Measurements from ENCODE around the gene ACVRL1. TPM values are rescaled to one million over a fixed set of nuclear protein-coding genes. Genes with fewer than 3 reads are reported as not detected.
"Not testable (repeated sequence)": the region's sequence is repeated elsewhere in the genome, so short reads cannot be mapped to it uniquely, and the experiment has no call there.

Gene ACVRL1
- total RNA-seq, 1 donor, result under 0.01 TPM

GRCh38 chr12:51873251-51873994, 33.9 kb upstream of the ACVRL1 start:
- no peak for DNase-seq (ENCODE audit: low read depth in 2 of 3, low spot score in 2 of 3)

GRCh38 chr12:51874000-51874399, 33.3 kb upstream of the ACVRL1 start:
- DNase-seq (ENCODE audit: low read depth in 2 of 3, low spot score in 2 of 3), result peak in 1 of 3 donors; percentile 63

- DNase-seq (ENCODE audit: low read depth in 2 of 3, low spot score in 2 of 3), result no peak
Measured at GRCh38 chr12:51874486-51874885, 32.8 kb upstream of the ACVRL1 start.

GRCh38 chr12:51879102-51879501, 28.2 kb upstream of the ACVRL1 start:
- no peak for DNase-seq (ENCODE audit: low read depth in 2 of 3, low spot score in 2 of 3)

GRCh38 chr12:51883295-51883694, 24.0 kb upstream of the ACVRL1 start:
- no peak for DNase-seq (ENCODE audit: low read depth in 2 of 3, low spot score in 2 of 3)

- no peak for DNase-seq (ENCODE audit: low read depth in 2 of 3, low spot score in 2 of 3)
Measured at GRCh38 chr12:51883998-51884675, 23.2 kb upstream of the ACVRL1 start.

GRCh38 chr12:51884676-51885229, 22.6 kb upstream of the ACVRL1 start:
- peak in 1 of 3 donors; percentile 59 for DNase-seq (ENCODE audit: low read depth in 2 of 3, low spot score in 2 of 3)

DNA sequence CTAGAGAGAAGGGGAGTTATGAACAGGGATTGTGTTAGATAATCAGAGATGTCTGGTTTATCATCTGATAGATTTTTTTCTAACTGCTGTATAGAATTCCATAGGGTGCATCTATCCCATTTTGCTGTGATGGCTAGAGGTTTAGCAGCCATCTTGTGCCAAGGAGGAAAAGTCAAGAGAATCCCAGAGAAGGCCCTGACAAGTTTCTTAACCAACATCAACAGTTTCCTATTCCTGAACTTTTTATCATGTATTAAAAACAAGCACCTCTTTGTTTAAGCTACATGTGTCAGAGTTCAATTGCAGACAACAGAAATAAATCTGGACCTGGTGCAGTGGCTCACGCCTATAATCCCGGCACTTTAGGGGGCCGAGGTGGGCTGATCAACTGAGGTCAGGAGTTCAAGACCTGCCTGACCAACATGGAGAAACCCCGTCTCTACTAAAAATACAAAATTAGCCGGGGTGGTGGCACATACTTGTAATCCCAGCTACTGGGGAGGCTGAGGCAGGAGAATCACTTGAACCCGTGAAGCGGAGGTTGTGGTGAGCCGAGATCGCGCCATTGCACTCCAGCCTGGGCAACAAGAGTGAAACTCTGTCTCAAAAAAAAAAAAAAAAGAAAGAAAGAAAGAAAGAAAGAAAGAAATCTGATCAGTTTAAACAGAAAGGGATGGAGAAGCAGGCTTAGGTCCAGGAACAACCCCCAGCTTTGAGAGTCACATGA, 21.8 kb upstream of the ACVRL1 start:
- DNase-seq (ENCODE audit: low read depth in 2 of 3, low spot score in 2 of 3), result not testable (repeated sequence)

GRCh38 chr12:51886021-51886710, 21.1 kb upstream of the ACVRL1 start:
- peak; percentile 17 to 84 (median 82) for DNase-seq (ENCODE audit: low read depth in 2 of 3, low spot score in 2 of 3)

GRCh38 chr12:51887476-51888315, 19.6 kb upstream of the ACVRL1 start, which contains the start of gene ANKRD33:
Gene ANKRD33, plus strand, starts transcription at chr12:51888103. Its CDS starts 84 bp downstream, at chr12:51888187.
- peak in 1 of 3 donors; percentile 44 for DNase-seq (ENCODE audit: low read depth in 2 of 3, low spot score in 2 of 3)

DNA sequence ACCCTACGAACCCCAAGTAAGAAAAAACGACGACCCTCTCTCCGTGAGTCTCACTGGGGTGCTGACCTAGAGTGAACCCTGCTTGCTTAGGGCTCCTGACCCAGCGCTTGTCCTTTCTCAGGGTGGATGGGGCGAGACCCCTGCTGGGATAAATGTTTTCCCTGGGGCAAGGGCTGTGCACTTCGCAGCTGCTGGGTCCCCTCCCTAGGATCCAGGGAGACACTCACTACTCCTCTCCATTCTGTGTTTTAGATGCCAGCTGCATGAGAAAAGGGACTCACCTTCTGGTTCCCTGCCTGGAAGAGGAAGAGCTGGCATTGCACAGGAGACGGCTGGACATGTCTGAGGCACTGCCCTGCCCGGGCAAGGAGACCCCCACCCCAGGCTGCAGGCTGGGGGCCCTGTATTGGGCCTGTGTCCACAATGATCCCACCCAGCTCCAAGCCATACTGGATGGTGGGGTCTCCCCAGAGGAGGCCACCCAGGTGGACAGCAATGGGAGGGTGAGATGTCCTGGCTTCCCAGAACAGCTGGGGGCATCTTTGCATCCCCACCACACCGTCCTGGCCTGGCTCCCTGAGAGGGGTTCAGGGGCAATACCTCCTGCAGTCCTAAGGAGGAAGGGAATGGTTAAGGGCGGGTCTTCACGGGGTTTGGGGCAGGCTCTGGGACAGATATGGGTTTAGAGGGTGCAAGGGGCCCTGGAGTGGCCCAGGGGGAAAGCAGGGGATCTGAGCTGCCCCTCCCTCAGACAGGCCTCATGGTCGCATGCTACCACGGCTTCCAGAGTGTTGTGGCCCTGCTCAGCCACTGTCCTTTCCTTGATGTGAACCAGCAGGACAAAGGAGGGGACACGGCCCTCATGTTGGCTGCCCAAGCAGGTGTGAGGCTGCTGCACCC, 18.7 kb upstream of the ACVRL1 start:
- DNase-seq (ENCODE audit: low read depth in 2 of 3, low spot score in 2 of 3), result no peak

DNA sequence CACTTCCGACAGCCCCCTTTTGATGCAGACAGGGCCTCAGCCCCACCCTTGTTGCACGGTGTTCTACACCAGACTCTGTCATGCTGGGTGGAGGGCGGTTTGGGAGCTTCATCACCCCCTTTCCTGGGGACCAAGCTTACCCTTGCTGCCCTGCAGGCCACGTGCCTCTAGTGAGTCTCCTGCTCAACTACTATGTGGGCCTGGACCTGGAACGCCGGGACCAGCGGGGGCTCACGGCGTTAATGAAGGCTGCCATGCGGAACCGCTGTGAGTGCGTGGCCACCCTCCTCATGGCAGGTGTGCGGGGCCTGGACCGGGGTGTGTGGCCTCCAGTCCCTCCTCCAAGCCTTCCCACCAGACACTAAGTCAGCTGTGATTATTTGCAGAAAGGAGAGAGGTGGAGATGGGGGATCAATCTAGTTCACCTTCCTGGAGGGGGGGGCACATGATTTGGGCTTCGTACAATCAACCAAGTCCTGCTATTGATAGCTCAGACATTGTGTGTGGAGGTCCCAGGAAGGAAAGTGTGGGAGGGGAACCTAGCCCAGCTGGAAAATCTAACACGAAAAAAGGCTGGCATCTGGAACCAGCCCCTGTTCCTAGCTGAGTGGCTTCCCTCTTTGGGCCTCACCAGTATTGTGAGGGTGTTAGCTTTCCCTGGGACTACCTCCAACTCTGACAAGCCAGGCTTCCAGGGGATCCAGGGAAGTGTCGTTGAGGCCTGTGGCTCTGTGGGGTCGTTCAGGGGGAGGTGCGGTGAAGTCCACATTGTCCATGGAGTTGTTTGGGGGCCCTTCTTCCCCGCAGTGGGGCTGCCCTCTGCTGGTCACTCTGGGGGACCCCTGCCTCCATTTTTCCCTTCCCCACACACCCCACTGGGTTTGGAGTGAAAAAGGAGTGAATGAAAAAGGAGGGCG, 17.8 kb upstream of the ACVRL1 start:
- DNase-seq (ENCODE audit: low read depth in 2 of 3, low spot score in 2 of 3), result no peak

- no peak for DNase-seq (ENCODE audit: low read depth in 2 of 3, low spot score in 2 of 3)
Measured at GRCh38 chr12:51890133-51890464, 17.2 kb upstream of the ACVRL1 start.

DNA sequence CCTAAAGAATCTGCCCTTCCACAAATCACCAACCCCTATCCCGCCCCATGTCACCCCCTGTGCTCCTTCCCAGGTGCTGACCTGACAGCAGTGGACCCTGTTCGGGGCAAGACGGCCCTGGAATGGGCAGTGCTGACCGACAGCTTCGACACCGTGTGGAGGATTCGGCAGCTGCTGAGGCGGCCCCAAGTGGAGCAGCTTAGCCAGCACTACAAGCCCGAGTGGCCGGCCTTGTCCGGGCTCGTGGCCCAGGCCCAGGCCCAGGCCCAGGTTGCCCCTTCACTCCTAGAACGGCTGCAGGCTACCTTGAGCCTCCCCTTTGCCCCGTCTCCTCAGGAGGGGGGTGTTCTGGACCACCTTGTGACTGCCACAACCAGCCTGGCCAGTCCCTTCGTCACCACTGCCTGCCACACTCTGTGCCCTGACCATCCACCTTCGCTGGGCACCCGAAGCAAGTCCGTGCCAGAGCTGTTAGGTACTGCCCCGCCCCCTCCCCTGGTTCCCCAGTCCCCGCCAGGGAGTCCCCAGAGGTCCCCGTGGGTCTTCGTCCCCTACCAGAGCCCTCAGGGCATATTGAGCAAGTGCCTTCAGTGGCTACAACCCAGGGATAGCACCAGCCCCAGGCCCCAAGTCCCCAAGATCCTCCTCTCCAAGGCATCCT, 16.7 kb upstream of the ACVRL1 start:
- DNase-seq (ENCODE audit: low read depth in 2 of 3, low spot score in 2 of 3), result no peak

DNA sequence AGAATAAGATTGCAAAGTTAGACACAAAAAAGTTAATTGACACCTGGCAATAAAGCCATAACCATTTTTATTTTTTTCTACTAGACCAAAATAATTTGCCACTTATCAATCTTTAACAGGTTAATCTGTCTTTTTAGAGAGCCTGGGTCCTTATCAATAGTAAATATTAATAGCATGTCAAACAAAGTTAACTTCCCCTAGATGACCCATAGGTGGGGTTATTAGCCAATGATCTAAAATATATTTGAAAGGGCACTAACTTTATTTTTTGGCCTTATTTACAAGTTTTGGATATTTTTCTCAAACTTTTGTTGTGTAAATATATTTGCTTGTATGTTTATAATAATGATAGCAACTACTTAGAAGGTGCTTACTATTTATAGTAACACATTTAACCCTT, 15.5 kb upstream of the ACVRL1 start:
- DNase-seq (ENCODE audit: low read depth in 2 of 3, low spot score in 2 of 3), result peak in 1 of 3 donors; percentile 43

- no peak for DNase-seq (ENCODE audit: low read depth in 2 of 3, low spot score in 2 of 3)
Measured at GRCh38 chr12:51893786-51894185, 13.5 kb upstream of the ACVRL1 start.

All from hematopoietic multipotent progenitor cell (in vitro differentiated cells).